HG03108 (cell line): ENCODE results near the gene CYB561D2.
"Not testable (repeated sequence)": the region's sequence is repeated elsewhere in the genome, so short reads cannot be mapped to it uniquely, and the experiment has no call there.

Source experiments
- ATAC-seq: cut with Tn5 transposase; IDR thresholded peaks from one replicate; pipeline ENCODE4 v1.9.1; 2021; ENCODE audit warnings: moderate library complexity; ENCODE audit not compliant: unreplicated experiment

CYB561D2 gene

GRCh38 chr3:50350527-50351322, at the start of gene CYB561D2, which contains the start of gene NPRL2:
TSS of gene CYB561D2 (plus strand) at chr3:50350862. CDS start at chr3:50351434, 572 bp downstream.
TSS of gene NPRL2 (minus strand) at chr3:50350775. CDS start at chr3:50350652, 123 bp downstream.
- ATAC-seq: peak; percentile 86

DNA sequence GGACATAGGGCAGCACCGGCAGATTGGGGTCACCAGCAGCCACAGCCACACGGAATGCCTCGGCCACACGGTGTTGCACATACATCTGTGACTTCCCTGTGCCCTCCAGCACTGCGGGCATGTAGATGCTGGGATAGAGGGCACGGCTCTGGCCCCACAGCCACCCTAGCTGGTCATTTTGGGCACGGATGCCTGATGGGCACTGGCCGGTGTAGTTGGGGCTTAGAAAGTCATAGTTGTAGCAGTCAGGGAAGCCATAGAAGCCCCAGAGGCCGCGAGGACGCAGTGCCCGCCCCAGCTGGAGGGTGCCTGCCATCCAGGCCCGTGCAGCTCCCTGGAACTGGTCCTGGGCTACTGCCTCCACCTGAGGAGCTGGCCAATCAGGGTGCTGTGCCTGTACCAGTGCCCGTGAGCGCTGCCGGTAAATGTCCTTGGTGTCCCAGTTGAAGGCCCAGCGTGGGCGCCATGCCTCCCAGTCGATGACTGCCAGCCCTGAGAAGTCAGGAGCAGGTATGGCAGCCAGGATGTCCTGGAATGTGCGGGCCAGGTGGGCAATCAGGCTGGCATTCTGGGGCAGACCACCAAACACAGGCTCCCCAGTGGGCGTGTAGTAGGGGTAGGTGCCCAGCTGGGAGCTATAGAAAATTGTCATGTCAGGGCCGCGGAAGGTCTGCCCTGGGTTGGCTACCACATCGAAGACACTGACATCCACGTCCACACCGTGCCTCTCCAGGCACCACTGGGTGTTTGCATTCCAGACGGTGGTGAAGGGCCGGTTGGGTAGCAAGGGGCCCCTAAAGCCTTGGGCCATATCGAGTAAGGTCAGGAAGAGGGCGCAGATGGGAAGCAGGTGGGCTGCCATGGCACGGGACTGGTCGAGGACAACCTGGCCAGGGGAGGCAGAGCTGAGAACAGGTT, 48.3 kb upstream of the CYB561D2 start:
- no peak for ATAC-seq

GRCh38 chr3:50303013-50303815, 47.4 kb upstream of the CYB561D2 start, which contains the start of gene HYAL1:
TSS of gene HYAL1 (minus strand) at chr3:50303574. CDS start at chr3:50302956, 618 bp downstream.
- ATAC-seq: no peak

GRCh38 chr3:50304601-50305000, 46.1 kb upstream of the CYB561D2 start:
- no peak for ATAC-seq

GRCh38 chr3:50312041-50312440, 38.6 kb upstream of the CYB561D2 start:
- not testable (repeated sequence) for ATAC-seq

DNA sequence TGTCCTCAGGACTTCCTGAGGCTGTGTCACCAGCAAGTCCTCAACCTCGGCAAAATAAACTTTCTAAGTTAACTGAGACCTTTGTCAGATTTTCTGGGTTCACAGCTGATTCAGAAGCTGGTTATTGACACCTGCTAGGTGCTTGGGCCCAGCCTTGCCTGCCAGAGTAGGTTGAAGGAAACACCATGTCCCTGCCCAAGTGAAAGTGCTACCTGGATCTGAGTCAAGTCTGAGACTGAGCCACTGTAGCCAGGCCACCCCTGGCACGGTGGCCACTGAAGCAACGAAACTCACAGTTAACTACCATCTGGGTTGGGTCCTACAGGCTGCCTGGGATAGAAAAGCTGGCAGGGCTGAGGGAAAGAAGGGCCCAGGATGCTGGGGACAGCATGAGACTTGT, 36.3 kb upstream of the CYB561D2 start:
- no peak for ATAC-seq

DNA sequence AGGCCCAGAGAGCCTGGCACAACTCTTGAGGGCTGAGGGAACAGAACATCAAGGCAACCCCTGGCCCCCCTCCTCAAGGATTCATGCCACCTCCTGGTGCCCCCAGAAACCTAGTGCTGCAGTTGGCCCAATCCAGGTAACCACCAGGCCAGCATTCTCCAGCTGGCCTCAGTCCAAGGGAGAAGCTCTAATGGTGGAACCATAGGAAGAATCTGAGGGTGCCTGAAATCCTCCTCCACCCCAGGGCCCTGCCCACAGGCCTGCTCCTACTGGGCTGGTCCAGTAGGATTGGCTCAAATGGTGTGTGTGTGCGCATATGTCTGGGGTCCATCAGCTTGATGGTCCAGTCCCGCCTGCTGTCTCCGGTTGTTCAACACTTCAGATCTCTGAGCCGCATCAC, 35.8 kb upstream of the CYB561D2 start:
- ATAC-seq: no peak

- ATAC-seq: no peak
These were observed 33.9 kb upstream of the CYB561D2 start for GRCh38 chr3:50316657-50317242.

DNA sequence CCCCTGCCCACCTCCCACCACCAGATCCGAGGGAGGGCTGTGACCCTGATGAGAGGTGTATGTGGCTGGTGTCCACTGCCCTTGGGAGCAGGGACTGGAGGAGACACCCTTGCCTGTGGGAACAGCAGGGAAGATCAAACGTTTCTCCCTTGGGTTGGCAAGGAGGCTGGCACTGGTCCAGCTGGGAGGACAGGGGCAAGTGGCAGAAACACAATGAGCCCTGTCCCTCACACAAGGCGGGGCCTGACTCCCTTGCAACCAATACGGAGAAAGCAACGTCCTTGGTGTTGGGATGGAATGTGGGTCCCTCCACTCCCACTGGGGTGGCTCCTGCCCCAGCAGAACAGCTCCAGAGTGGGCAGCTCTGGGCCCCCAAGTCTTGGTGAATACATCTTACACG, 33.4 kb upstream of the CYB561D2 start:
- no peak for ATAC-seq

DNA sequence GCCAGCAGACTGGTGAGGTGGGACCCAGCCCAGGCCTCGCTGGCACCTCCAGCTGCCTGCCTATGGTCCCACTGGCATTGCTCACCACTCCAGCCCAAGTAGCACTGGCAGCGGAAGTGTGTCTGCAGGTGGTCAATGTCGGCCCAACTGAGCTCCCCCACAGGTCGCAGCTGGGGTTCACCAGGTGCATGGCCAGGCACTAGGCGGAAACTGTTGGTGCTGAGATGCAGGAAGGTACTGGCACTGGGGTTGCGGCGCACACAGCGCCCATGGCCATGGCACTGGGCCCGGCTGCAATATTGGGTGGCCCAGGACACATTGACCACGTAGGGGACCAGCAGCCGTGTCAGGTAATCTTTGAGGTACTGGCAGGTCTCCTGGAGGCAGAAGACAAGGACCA, 32.5 kb upstream of the CYB561D2 start:
- ATAC-seq: no peak

DNA sequence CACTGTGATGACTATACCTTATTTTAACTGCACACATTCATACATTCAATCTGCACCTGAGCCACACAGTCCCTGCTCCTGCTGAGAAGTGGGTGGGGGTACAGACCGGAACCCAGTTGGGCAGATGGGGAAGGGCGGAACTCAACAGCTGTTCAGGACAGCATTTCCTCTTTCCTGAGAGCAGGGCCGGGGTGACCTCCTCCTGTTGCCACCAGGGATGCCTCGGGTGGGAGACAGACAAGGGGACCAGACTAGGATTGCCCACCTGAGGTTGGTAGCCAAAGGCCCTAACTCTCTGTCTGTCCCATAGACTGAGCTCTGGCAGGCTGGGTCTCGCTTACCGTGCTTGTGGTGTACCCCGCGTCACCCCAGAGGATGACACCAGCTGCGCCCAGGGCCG, 32.0 kb upstream of the CYB561D2 start:
- no peak for ATAC-seq

DNA sequence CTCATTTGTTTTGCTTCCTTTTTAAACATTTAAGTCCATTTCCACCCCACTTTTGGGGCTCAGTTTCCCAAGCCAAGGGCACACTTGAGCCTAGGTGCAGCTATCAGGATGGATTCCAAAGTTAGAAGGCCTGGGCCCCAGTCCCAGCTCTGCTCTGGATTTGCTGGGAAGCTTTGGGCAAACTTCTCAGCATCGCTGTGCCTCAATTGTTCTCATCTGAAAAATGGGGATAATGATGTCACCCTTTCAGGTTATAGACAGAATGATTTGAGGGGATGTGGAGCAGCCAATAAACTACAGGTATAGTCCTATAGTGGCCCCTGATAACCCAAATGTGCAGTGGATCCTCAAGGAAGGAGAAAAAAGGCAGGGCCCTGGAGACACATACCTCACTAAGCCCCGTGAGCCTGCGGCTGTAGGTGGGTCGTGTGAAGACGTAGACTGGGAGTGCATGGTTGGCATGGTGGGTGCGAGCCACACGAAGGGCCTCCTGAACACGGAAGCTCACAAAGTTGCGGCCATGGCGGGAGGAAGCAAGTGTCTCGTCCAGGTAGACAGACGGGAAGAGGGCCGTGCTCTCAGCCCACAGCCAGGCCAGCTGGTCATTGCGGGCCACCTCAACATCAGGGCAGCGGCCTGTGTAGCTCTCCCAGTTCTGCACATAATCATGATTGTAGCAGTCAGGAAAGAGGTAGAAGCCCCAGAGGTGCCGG, 31.3 kb upstream of the CYB561D2 start:
- ATAC-seq: no peak

DNA sequence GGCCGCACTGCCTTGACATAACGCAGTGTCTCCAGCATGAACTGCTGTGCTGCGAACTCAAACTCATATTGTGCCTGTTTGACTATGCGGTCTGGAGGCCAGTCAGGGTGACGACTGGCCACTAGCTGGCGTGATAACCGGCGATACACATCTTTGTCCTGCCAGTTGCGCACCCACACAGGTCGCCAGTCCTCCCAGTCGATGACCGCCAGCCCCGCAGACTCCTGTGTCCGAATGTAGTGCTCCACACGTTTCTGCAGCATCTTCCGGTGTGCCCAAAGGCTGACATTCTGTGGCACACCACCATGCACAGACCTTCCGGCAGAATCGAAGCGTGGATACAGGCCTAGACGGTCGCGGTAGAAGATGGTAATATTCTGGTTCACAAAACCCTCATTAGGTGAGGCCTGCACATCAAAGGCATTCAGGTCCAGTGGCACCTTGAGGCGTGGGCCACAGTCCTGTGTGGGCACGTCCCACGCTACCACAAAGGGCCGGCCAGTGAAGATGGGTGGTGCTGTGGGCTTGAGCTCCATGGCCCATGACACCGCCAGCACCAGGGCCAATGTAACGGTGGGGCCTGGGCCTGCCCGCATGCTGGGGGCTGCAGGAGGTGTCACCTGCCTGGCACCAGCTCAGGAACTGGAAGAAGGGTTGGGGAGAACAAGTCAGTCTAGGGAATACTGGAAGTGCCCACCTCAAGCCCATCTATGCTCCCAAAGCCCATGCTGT, 30.6 kb upstream of the CYB561D2 start:
- ATAC-seq: no peak

GRCh38 chr3:50320853-50321335, 29.8 kb upstream of the CYB561D2 start:
- ATAC-seq: peak; percentile 52

DNA sequence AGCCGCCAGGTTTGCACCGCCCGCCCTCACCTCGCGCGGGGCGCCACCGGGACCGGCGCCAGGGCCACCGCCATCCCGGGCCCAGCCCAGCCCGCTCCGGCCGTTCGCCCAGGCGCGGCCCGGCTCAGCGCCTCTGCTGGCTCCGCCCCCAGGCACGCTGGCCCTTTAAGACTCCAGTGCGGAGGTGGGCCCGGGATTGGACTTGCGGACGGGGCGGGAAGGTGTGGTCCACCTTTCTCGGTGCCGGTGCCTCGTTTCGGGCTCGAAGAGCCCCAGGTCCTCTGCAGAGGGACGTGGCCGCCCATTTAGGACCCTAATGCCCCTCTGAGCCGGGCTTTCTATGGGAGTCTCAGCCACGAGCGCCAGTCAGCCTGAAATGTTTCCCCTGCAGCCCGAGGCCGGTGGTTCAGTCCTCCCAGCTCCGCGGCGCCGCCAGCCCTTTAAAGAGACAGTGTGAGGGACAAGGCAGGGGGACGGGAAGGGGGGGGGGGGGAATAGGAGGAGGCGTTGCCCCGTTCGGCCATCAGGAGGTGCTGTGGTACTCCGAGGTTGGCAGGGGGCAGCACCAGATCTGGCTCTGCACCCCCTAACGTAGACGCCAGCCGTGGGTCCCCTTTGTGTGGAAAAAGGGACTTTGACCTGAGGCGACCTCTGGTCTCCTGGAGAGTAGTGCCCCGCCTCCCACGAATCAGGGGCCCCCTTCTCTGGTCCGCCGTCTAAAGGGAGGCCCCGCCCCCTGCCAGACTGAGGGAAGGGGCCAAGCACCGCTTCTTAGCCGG, 29.1 kb upstream of the CYB561D2 start:
- peak; percentile 66 for ATAC-seq

DNA sequence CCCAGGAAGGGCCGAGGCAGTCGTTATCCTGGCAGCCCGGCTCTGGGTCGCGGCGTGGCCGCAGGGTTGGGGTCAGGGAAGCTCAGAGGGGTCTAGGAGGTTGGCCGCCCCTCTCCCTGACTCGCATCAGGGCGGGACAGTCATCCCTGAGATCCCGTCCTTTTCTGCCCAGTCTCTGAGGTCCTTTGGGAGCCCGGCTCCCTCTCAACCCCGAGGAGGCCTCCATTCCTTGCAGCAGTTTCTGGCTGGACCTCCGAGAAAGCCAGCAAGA, 28.6 kb upstream of the CYB561D2 start:
- no peak for ATAC-seq

GRCh38 chr3:50322386-50323091, 28.1 kb upstream of the CYB561D2 start, which contains the start of gene HYAL2:
TSS of gene HYAL2 (minus strand) at chr3:50322745. CDS start at chr3:50320489, 2,256 bp downstream.
- ATAC-seq: no peak
